Measurements from ENCODE around the gene DNAJC7. TPM values are rescaled to one million over a fixed set of nuclear protein-coding genes. Genes with fewer than 3 reads are reported as not detected.
A peak's percentile ranks its signal among the peaks of the same experiment; 100 is the strongest.

The DNAJC7 gene
- total RNA-seq, 4 donors from 2014 or later = 46.5 to 72.5 (median 70.7) TPM

DNA sequence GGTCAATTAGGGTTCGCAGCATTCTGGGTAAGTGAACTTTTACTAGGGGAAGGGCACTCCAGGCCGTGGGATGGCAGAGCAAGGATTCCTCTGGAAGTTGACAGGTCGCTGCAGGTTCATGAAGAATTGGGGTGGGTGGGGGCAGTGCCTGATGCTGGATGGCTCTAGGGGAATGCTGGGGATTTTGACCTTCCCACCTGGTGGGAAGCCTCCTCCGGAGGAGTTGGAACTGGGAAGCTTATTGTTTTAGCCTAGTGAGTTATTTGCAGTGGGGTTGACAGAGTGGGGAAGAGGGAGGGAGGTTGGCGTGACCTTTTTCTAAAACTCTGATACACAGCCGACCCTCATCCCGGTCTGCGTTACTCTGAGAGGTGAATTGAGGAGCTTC, 33.8 kb upstream of the DNAJC7 start:
- ATAC-seq (ENCODE audit: low FRiP score) = no peak

DNA sequence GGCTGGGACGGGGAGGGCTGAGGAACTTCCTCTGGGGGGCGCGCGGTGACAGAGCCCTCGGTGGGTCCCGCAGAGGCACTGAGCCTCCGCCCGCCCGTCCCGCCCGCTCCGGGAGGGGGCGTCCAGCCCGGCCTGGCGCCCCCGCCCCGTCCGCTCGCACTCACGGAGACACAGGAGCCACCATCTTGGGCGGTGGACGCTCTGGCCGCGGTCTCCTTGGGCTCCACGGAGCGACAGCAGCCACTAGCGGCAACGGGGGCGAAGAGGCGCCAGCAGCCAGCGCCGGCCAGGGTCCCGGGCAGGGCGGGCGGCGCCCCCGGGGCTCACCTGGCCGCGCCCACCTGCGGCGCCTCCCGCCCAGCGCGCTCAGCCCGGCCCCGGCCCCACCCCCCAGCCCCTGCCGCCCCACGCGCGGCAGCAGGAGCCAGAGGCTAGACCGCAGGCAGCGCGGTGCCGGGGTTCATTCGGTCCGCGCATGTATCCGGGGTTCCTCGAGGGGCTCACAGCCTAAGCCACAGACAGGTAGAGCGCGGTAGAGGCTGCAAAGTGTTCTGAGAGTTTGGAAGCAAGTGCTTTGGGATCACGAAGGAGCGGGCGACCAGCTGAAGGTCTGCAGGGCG, 33.3 kb upstream of the DNAJC7 start, which contains the start of gene C17orf113:
C17orf113 (minus strand) TSS at position 209 of the 620 bp plus-strand sequence. CDS start 7,225 bp downstream, outside the sequence.
- TF ChIP-seq, protein P1, sequence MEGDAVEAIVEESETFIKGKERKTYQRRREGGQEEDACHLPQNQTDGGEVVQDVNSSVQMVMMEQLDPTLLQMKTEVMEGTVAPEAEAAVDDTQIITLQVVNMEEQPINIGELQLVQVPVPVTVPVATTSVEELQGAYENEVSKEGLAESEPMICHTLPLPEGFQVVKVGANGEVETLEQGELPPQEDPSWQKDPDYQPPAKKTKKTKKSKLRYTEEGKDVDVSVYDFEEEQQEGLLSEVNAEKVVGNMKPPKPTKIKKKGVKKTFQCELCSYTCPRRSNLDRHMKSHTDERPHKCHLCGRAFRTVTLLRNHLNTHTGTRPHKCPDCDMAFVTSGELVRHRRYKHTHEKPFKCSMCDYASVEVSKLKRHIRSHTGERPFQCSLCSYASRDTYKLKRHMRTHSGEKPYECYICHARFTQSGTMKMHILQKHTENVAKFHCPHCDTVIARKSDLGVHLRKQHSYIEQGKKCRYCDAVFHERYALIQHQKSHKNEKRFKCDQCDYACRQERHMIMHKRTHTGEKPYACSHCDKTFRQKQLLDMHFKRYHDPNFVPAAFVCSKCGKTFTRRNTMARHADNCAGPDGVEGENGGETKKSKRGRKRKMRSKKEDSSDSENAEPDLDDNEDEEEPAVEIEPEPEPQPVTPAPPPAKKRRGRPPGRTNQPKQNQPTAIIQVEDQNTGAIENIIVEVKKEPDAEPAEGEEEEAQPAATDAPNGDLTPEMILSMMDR (IDR thresholded peaks at IDR 0.05) = no peak
- DNase-seq (ENCODE audit: low spot score) (no peak), ATAC-seq (ENCODE audit: low FRiP score) (peak; percentile 62)

More for the DNA sequence above, 33.8 kb upstream of the DNAJC7 start:
- TF ChIP-seq, protein P1 (IDR thresholded peaks at IDR 0.05) = no peak
- no peak for DNase-seq (ENCODE audit: low spot score)

DNA sequence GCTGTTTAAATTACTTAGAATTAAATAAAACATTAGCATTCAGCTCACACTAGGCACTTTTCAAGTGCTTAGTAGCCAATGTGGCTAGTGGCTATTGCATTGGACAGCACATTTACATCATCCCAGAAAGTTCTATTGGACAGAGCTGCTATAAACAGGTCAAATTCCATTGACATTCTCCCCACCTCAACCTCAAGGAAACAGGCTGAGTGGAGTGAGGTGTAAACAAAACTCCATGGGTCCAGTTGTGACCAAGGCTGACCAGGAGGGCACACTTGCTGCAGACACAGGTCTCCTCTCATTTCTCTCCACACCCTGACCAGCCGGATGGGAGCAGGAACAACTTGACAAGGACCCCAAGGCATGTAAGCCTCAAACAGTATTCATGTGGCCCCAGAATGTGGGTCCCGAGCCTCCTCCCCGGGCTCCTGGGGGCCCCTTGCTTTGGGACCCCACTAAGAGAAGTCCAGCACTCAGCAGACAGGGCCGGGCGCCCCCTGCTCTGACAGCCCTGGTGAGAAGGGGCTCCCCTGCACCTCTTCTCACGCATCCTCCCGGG, 32.7 kb upstream of the DNAJC7 start:
- DNase-seq (ENCODE audit: low spot score) (no peak), ATAC-seq (ENCODE audit: low FRiP score) (no peak)
- TF ChIP-seq, protein P1 (IDR thresholded peaks at IDR 0.05) = no peak

DNA sequence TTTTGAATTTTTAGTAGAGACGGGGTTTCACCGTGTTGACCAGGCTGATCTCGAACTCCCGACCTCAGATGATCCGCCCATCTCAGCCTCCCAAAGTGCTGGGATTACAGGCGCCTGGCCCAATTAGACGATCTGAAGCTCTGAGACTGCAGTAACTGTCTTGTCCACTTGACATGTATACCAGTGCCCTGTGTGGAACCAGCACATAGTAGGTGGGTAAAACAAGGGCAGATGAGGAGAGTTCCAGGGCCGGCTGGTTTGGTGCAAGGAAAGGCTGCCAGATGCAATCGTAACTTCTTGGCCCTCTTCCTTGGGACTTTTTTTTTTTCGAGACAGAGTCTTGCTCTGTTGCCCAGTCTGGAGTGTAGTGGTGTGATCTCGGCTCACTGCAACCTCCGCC, 30.1 kb upstream of the DNAJC7 start:
- no peak for ATAC-seq (ENCODE audit: low FRiP score)
- DNase-seq (ENCODE audit: low spot score) = no peak
- TF ChIP-seq, protein P1 (IDR thresholded peaks at IDR 0.05) = no peak

DNA sequence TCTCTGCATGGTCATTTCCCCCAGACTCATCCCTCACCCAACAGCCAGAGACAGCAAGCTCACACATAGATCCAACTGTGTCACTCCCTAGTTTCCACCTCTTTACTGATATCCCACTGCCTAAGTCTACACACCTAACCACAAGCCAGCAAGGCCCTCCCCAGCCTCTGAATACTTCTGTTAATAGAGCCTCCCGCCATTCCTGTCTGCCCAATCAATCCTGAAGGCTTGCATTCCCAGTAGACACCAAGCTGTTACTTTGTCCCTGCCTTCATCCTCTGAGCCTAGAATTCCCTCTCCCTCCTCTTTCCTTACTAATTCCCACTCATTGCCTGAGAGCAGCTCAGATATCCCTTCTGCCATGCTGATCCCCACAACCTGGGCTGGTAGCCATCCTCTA, 28.5 kb upstream of the DNAJC7 start:
- TF ChIP-seq, protein P1 (IDR thresholded peaks at IDR 0.05) = no peak
- DNase-seq (ENCODE audit: low spot score) (no peak), ATAC-seq (ENCODE audit: low FRiP score) (no peak)

DNA sequence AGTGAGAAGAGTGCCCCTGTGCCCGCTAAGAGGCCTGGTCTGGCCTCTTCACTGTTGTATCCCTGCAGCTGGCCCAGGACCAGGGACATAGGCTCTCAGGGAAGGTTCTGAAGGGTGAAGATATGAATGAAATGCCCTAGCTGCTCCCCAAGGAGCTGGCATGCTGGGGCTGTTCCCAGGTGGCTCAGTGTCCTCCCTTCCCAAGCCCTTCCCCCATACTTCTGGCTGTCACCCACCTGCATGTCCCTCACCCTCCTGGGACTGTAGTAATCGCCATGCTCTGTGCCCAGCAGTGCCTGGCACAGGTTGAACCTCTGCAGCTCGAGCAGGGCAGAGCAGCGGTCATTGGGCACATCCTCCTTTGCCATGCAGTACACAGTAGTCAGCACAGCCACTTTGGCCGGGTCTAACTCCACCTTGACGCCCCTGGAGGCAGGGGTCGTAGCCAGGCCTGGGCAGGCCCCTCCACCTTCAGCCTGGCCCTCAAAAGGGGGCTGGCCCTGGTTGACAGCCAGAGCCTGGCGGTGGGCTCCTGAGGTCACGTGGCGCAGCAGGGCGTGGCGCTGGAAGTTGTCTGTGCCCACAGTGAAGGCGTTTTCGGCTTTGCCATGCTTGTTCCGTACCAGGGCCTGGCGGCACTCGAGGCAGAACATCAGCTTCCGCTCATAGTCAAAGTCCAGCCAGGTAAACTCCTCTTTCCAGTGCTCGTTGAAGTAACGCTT, 25.5 kb upstream of the DNAJC7 start:
- ATAC-seq (ENCODE audit: low FRiP score) (no peak), DNase-seq (ENCODE audit: low spot score) (no peak)
- TF ChIP-seq, protein P1 (IDR thresholded peaks at IDR 0.05) = no peak

Measured in omental fat pad (tissue), 4 donors.